Measurements from ENCODE around the gene NOTUM. TPM values are rescaled to one million over a fixed set of nuclear protein-coding genes. Genes with fewer than 3 reads are reported as not detected.
"Not testable (repeated sequence)": the region's sequence is repeated elsewhere in the genome, so short reads cannot be mapped to it uniquely, and the experiment has no call there.

NOTUM gene
- polyA plus RNA-seq, 4 donors = 1.7 to 3.7 (median 2.4) TPM

DNA sequence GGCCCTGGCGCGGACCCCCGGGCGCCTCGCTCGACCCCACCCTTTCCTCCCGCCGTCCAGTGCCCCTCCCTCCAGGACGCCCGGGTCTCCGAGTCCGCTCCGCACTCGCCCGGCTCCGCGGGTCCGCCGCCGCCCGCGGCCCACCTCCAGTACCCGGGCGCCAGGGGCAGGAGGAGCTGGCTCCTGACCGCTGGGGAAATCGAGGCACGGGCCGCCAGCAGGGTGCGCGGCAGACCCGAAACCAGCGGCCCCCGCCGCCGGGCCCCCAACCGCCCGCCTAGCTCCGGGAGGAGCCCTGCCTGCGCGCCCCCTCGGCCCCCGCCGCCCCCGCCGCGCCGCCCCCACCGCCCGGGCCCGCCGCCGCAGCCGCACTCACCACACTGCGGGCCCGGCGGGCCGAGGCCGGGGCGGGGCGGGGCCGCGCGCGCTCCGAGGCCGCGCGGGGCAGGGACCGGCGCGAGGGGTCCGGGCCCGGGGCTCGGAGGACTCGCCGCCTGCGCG is 33.8 kb downstream of the NOTUM start:
- no peak for DNase-seq (ENCODE audit: low read depth in 4 of 4, low spot score in 3 of 4)

DNA sequence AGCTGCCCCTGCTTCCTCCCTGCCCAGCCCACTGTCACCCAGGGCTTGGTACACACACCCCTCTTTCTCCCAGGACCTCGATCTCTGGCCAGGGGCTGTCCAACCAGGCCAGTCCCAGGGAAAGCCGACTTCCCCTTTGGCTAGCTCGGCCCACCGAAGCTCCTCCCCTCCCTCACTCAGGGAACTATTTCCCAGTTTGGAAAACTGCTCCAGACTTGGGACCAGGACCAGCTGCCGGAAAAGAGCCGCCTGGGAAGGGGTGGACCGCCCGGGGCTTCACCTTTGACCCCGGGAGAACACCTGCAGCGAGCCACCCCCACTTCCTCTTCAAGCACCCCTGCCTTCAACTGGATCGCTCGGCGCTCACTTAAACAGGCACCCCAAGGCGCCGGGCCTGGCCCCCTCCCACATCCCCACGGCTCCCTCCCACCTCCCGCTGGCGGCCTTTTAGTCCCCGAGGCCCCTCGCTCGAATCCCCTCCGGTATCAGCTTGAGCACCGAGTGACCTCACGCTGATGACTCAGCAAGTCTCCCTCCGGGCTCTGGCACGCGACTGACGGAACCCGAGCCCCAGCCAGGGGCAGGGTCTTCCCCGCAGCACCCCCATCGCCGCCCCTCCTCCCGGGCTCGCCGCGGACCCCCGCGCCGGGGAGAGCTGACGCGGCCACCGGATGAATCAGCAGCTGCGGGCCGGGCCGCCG is 34.4 kb downstream of the NOTUM start:
- DNase-seq (ENCODE audit: low read depth in 4 of 4, low spot score in 3 of 4) = no peak

DNA sequence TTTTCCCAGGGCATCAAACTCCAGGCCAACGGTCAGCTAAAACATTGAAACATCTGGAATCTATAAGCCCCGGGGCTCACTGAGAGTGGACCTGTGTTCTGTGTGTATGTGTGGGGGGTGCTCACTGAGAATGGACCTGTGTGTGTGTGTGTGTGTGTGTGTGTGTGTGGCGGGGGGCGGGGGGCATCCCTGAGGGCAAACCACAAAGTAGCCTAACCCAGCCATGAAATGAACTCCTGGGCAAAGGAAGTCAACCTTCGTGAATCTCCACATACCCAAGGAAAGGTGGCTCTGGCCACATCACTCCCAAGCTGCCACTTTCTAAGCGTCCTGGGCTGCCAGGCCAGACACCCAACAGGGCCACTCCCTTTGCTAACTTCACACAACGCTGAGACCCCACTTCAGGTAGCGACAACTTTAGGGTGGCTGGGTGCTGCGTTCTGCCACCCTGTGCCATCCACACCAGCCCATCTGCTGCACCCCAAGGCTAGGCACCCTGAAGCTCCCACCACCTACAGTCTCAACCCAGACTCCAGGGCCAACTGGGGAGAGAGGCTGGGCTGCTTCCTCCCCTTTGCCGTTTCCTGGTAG is 35.0 kb downstream of the NOTUM start:
- DNase-seq (ENCODE audit: low read depth in 4 of 4, low spot score in 3 of 4) = no peak

DNA sequence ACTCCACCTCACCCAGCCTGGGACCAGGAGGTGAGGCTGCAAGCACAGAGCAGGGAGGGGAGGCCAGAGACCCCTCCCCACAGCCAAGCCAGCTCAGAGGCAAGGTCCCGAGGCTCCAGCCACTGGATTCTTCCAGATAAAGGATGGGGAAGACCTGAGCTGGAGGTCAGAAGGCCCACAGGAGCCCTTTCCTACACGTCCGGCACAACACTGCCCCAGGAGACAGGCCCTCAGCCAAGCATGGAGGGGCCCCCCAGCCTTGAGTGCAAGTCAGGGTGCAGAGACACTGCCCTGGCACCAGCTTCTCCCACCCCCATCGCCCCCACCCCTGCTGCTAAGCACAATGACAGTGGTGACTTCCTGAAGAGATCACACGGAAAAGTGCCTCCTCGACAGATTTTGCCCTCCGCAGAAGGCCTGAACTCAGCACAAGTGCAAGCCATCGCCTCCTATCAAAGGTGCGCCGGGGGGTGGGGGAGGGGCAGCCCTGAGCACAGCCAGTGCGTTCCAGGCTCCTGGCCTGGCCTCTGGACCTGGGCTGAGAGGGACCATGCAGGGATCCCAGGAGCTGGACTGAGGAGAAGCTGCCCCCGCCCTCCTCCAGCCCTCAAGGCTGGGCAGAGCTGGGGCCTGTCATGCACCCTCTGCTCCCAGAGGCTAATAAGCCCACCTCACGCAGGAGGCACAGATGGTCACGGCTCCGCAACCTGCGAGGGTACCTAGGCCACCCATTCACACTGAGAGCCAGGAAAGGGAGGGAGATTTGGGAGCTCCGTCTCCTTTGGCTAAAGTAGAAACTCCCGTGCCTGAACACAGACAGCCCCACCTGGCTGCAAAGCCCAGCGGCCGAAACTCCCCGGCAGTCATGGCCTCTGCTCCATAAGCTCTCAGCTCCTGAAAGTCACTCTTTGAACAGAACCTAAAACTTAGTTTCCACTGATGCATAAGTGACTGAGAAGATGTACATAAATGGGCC is 36.1 kb downstream of the NOTUM start:
- DNase-seq (ENCODE audit: low read depth in 4 of 4, low spot score in 3 of 4) = no peak

DNA sequence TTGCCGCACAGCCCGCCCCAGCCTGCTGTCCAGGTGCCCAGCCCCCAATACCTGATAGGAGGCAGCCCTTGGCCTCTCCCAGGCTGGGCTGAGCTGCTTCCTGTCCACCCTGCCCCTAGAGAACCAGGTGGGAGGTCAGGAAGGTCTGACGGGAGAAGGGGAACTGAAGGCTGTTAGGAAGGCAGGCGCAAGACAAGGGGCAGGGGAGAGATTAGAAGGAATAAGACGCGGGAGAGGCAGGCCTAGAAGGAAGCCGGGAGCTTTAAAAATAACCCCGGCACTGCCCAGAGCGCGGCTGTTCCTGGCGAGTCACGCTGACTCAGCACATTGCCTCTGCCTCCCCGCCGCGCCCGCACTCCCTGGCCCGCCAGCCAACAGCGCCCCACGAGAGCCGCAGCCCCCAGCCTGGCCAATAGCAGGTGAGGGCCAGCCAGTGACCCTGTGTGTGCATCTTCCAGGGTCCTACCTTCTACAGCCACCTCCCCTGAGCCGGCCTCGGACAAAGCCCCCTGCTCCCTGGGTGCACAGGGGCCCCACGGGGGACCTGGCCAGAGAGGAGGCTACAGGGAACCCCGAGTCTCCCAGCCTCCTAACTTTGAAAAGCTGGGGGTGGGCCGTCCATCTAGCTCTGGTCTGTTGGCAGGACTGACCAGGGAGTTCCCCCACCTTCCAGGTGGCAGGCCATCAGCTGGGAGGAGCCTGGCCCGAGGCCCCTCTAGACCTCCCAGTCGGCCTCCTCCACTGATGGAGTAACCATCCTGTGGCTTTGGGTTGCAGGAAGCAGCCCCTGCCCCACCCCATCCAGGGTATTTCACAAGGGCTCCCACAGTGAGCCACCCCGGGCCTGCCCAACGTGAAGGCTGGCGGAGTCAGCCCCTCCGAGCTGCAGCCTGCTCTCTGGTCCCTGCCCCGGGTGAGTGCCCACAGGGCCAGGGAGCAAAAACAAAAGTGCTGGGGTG is 37.4 kb downstream of the NOTUM start:
- no peak for DNase-seq (ENCODE audit: low read depth in 4 of 4, low spot score in 3 of 4)

DNA sequence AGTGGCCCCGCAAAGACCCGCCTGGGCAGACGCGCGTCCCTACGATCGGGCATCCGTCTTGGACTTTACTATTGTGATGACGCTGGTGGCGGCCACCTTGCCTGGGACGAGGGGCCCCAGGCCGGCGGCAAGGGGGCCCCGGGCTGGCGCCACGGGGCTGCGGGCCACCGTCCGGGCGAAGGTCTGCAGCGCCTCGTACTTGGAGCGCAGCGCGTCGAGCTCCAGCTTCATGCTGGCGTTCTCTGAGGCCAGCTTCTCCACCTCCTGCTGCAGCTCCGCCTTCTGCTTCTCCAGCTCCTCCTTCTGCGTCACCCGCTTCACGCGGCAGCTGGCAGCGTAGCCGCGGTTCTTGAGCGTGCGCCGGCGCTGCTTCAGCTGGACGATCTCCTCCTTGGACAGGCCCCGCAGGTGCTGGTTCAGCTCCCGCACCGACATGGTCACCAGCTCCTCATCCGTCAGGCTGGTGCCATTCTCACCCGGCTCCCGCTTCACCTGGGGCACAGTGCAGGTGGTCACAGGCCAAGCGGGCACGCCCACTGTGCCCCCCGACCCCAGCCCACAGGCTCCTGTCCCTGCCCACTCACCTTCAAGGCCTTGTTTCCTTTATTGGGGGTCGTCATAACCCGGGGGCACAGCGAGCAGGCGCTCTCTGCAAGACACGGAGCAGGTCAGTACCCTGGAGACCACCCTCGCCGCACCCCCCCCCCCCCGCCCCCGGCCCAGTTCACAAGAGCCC is 38.3 kb downstream of the NOTUM start:
- DNase-seq (ENCODE audit: low read depth in 4 of 4, low spot score in 3 of 4) = no peak

DNA sequence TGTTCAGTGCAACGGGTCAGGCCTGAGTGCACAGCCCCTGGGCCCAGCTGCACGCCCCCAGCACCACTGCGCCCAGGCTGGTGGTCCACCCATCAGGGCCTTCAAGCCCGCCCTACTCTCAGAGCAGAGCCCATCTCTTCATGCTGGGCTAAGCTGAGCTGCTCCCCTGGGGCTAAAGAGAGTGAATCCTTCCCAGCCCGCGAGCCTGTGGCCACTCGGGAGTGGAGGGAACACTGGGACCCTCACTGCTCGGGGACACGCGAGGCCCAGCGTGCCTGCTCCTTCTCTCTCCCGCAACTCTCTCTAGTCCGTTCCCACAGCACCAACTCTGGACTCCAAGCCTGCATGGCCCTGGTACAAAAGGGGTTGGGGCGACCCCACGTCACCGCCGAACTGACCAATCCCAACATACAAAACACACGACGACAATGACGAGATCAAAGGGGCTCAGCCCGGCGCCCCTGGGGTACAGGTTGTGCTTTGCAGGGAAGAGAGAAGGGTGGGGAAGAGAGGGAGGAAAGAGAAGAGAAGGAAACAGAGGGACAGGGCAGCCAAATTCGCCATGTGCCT is 38.9 kb downstream of the NOTUM start:
- no peak for DNase-seq (ENCODE audit: low read depth in 4 of 4, low spot score in 3 of 4)

DNA sequence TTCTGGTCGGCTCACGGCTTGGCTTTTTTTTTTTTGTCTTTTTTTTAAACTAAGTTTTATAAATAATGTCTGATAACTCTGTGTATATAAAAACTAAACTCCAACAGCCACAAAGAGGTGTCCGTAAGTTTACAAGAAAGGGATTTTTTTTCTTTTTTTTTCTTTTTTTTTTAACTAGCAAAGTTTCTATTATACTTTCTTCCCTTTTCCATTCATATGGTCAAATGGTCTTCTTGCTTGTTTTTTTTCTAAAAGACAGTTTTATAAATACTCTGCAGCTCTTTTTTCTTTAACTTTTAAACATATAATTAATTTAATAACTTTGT is 39.5 kb downstream of the NOTUM start:
- no peak for DNase-seq (ENCODE audit: low read depth in 4 of 4, low spot score in 3 of 4)

DNA sequence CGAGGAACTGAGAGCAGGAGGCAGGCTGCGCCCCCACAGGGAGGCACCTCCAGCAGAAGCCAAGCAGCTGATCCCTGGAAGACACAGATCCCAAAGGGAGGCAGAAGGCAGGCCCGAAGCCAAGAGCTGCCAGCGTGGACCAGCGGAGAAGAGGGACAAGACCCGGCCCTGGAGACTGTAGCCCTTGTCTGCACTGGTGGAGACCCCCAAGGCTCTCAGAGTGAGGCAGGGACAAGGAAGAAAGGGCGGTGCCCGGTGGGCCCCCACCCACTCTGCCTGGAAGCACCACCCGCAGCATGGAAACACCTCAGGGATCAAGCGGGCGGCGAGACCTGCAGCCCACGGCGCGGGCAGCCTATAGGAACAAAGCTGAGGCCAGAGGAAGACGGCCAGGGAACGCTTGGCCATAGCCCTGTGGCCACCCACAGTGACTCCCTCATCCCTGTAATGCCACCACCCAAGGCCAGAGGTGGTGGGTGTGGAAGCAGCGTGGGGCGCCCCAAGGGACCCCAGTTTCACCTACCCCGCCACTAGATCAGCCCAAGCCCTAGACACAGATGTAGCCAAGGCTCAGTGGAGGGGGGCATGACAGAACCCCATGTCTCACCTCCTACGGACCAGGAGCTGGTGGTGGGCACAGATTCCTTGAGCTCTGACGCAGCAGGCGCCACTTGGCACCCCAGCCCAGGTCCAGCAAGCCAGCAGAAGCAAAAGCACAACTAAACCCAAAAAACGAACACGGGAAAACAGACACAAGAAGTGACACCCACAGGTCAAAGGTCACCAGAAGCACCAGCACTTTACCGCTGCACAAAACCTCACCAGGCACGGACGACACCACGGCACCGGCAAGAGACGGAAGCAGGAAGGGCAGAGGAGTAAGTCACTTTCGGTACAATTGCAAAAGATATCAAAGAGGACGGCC is 40.1 kb downstream of the NOTUM start:
- DNase-seq (ENCODE audit: low read depth in 4 of 4, low spot score in 3 of 4) = no peak

DNA sequence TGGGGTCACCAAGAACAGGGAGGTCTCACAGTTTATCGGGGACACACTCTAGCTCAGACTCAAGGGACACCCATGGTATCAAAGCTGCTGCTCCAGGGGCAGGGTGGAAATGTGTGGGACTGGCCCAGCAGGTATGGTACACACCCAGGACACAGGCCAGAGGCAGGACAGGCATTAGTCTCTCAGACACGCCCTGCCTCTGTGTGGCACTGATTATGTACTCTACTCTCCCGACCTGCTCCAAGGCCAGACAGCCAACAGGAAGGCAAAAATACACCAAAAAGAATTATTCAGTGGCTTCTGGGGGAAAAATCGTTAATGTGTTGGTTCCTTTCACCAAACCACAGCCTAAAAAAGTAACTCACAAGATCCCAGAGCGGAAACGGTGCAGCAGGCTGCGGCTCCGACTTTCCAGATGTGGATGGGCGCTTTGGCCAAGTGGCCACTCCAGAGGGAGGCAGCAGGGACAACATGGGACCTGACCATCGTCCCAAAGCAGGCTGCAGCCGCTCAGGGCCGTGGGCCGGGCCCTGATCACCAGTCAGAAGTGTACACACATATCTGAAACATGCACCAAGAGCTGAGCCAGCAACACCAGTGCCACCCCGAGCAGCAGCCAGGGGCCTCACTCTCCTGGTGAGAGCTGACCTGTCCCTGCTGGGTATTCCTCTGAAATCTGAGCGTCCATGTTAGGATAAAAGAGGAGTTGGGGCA is 42.0 kb downstream of the NOTUM start:
- no peak for DNase-seq (ENCODE audit: low read depth in 4 of 4, low spot score in 3 of 4)

DNA sequence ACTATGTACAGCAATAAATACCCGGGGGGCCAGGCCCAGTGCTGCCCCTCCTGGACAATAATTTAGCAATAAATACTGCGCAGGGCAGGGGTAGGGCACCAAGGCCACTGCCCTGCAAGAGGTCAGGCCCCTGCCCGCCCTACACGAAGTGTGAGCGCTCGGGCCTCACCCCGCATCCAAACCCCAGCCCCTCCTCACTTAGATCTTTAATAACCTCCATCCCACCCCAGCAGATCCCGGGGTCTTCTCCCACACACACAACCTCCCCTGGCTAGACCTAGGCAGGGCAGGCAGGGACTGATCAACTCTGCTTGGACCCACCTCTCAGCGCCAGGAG is 42.7 kb downstream of the NOTUM start:
- DNase-seq (ENCODE audit: low read depth in 4 of 4, low spot score in 3 of 4) = not testable (repeated sequence)

DNA sequence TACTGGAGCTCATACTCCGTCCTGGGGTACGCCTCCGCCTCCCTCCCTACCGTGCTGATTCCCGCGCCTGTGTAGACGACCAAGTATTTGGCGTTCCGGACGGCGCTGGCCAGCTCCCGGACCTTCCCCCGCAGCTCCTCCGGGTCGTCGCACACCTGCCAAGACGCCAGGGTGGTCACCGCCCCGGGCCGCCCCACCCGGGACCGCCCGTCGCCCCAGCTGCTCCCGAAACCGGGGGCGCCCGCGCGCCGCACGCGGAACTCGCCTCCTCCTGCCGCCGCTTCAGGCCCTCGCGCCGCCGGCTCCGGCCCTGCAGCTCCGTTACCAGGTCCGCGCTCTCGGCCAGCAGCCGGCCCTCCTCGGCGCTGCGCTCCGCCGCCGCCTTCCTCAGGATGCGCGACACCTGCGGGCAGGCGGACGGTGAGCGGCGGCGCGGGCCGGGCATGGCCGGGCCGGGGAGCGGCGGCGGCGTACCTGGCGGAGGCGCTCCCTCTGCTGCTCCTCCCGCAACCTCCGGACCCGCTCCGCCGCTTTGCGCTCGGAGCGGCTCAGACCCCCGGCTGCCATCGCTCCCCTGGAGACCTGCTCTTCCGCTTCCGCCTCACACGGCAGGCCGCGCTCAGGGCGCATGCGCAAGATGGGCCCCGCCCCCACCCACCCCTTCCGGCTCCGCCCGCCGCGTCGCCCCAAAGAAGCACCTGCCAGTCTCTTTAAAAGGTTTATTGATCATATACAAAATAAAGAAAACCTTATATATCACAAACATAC is 43.2 kb downstream of the NOTUM start, which contains the start of gene SIRT7:
TSS of gene SIRT7 (minus strand) at position 612 of the 768 bp plus-strand sequence. CDS start at position 567, 45 bp downstream.
- peak in 1 of 4 donors; percentile 54 for DNase-seq (ENCODE audit: low read depth in 4 of 4, low spot score in 3 of 4)

DNA sequence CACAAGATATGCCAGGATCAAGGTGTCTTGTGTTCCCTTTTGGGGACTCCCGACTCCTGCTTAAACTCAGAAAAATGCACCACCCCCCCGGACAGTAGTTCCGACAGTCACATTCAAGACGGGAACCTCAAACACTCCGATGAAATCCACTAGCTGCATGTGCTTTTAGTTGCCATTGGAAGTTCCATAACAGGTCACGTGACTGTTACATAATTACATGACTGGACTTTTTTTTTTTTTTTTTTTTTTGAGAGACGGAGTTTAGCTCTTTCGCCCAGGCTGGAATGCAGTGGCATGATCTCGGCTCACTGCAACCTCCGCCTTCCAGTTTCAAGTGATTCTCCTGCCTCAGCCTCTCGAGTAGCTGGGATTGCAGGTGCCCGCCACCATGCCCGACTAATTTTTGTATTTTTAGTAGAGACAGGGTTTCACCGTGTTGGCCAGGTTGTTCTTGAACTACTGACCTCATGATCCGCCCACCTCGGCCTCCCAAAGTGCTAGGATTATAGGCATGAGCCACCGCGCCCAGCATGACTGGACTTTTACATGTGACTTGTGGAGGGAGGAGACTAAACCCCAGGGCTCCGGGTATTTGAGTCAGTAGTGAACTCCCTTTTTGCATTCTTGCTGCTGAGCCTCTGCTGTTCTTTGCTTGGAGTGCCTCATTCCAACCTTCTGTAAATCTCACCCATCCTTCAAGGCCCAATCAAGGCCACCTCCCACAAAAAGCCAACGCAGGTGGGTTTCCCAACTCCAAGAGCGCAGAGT is 44.6 kb downstream of the NOTUM start:
- no peak for DNase-seq (ENCODE audit: low read depth in 4 of 4, low spot score in 3 of 4)

DNA sequence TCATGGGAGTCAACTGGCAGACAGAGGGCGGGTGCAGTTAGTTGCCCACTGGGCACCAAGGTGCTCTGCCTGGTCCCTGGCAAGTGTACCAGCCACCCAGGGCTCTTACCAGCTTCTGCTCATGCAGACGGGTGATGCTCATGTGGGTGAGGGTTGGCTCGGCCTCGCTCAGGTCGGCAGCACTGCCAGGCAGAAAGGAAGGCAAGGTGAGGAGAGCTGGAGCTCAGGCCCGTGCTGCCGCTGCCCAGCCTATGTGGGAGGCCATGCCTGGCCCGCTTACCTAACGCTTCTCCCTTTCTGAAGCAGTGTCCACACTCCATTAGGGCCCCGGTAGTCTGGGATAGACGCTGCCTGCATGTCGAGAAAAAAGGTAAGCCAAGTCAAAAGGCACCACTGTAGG is 45.7 kb downstream of the NOTUM start:
- DNase-seq (ENCODE audit: low read depth in 4 of 4, low spot score in 3 of 4) = no peak

DNA sequence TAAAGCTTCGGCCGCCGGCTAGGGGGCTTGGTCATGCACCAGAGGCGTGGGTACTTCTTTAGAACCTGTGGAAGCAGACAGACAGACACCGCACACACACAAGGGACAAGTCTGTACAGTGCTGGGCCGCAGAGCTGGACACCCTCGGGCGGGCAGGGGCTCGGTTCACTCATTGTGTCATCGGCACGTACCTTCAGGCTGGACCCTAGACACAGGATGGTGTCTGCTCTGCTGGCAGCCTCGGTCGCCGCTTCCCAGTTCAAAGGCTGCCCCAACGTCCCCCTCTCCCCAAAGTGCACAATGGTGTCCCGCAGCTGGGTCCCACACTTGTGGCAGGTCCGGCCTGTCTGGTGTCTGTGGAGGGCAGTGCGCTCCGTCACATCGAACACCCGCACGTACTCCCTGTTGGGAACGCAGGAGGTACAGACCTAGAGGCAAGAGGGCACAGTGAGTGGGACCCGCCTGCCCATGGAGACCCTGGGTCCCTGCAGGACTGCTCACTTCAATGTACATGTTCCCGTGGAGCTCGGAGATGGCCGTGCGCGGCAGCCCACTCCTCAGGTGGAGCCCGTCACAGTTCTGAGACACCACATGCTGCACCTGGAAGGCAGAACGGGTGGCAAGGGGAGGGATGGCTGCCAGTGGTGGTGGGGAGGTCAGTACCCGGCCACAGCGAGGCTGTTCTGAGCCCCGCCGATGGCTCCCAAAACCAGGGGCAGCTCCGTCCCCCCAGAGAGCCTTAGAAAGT is 46.7 kb downstream of the NOTUM start:
- no peak for DNase-seq (ENCODE audit: low read depth in 4 of 4, low spot score in 3 of 4)

All from right renal pelvis (tissue), 4 donors.